ENCODE measurements around the gene KRTAP4-4.
"Not testable (repeated sequence)": the region's sequence is repeated elsewhere in the genome, so short reads cannot be mapped to it uniquely, and the experiment has no call there.

KRTAP4-4 gene

DNA sequence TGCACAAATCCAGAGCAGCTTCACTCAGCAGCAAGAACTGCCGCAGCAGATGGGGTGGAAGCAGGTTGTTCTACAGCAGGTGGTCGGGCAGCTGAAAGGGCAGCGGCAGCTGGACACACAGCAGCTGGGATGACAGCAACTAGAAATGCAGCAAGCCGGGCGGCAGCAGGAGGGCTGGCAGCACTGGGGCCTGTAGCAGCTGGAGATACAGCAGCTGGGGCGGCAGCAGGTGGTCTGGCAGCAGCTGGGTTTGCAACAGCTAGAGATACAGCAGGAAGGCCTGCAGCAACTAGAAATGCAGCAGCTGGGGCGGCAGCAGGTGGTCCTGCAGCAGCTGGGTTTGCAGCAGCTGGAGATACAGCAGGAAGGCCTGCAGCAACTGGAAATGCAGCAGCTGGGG is 7.0 kb upstream of the KRTAP4-4 start:
- Histone ChIP-seq H3K27me3 (ENCODE audit: insufficient read depth, poor library complexity, severe bottlenecking) (no peaks in the 10 kb centered on the region), H3K4me3 (replicated peaks; ENCODE audit: insufficient read depth, low read length) (no peak overlapping the region), H3K27ac (replicated peaks) (no peak overlapping the region)
- no peak for TF ChIP-seq SPI1 (IDR thresholded peaks at IDR 0.05; ENCODE audit: borderline replicate concordance, low read depth)
- TF ChIP-seq POLR2AphosphoS5 (IDR thresholded peaks at IDR 0.05; ENCODE audit: low read depth): no peak
- TF ChIP-seq, protein P1, sequence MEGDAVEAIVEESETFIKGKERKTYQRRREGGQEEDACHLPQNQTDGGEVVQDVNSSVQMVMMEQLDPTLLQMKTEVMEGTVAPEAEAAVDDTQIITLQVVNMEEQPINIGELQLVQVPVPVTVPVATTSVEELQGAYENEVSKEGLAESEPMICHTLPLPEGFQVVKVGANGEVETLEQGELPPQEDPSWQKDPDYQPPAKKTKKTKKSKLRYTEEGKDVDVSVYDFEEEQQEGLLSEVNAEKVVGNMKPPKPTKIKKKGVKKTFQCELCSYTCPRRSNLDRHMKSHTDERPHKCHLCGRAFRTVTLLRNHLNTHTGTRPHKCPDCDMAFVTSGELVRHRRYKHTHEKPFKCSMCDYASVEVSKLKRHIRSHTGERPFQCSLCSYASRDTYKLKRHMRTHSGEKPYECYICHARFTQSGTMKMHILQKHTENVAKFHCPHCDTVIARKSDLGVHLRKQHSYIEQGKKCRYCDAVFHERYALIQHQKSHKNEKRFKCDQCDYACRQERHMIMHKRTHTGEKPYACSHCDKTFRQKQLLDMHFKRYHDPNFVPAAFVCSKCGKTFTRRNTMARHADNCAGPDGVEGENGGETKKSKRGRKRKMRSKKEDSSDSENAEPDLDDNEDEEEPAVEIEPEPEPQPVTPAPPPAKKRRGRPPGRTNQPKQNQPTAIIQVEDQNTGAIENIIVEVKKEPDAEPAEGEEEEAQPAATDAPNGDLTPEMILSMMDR (IDR thresholded peaks at IDR 0.05; ENCODE audit: insufficient read depth, low read length): no peak
- TF ChIP-seq, protein P2, sequence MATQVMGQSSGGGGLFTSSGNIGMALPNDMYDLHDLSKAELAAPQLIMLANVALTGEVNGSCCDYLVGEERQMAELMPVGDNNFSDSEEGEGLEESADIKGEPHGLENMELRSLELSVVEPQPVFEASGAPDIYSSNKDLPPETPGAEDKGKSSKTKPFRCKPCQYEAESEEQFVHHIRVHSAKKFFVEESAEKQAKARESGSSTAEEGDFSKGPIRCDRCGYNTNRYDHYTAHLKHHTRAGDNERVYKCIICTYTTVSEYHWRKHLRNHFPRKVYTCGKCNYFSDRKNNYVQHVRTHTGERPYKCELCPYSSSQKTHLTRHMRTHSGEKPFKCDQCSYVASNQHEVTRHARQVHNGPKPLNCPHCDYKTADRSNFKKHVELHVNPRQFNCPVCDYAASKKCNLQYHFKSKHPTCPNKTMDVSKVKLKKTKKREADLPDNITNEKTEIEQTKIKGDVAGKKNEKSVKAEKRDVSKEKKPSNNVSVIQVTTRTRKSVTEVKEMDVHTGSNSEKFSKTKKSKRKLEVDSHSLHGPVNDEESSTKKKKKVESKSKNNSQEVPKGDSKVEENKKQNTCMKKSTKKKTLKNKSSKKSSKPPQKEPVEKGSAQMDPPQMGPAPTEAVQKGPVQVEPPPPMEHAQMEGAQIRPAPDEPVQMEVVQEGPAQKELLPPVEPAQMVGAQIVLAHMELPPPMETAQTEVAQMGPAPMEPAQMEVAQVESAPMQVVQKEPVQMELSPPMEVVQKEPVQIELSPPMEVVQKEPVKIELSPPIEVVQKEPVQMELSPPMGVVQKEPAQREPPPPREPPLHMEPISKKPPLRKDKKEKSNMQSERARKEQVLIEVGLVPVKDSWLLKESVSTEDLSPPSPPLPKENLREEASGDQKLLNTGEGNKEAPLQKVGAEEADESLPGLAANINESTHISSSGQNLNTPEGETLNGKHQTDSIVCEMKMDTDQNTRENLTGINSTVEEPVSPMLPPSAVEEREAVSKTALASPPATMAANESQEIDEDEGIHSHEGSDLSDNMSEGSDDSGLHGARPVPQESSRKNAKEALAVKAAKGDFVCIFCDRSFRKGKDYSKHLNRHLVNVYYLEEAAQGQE (IDR thresholded peaks at IDR 0.05; ENCODE audit: insufficient replicate concordance, low read depth): no peak
- no peak for DNase-seq (ENCODE audit: low read depth in 1 of 2, low spot score in 1 of 2)

DNA sequence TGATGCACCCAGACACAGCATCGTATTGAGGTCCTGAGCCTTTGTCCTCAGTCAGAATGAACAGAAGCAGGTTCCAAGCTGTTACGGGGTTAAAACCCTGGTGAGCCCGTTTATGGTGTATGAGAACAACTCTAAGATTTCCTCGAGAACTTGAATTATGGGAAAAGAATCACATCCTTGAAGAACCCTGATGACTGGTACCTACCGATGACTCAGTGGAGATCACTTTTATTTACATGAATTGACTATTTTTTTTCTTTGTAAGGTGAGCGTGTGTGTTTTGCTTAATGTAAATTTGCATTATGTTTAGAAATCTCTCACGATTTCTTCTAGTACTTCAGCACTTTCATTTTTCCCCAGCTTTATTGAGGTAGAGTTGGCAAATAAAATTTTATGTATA is 3.3 kb upstream of the KRTAP4-4 start:
- H3K27me3 ChIP-seq (ENCODE audit: insufficient read depth, poor library complexity, severe bottlenecking): no peaks in the 10 kb centered on the region
- H3K27ac ChIP-seq (replicated peaks): no peak overlapping the region
- H3K4me3 ChIP-seq (replicated peaks; ENCODE audit: insufficient read depth, low read length): no peak overlapping the region
- no peak for DNase-seq (ENCODE audit: low read depth in 1 of 2, low spot score in 1 of 2)
- TF ChIP-seq POLR2AphosphoS5 (IDR thresholded peaks at IDR 0.05; ENCODE audit: low read depth): no peak
- TF ChIP-seq GABPA (IDR thresholded peaks at IDR 0.05; ENCODE audit: low read depth): no peak
- no peak for TF ChIP-seq SPI1 (IDR thresholded peaks at IDR 0.05; ENCODE audit: borderline replicate concordance, low read depth)
- TF ChIP-seq, protein P2 (IDR thresholded peaks at IDR 0.05; ENCODE audit: insufficient replicate concordance, low read depth): no peak
- TF ChIP-seq, protein P1 (IDR thresholded peaks at IDR 0.05; ENCODE audit: insufficient read depth, low read length): no peak

DNA sequence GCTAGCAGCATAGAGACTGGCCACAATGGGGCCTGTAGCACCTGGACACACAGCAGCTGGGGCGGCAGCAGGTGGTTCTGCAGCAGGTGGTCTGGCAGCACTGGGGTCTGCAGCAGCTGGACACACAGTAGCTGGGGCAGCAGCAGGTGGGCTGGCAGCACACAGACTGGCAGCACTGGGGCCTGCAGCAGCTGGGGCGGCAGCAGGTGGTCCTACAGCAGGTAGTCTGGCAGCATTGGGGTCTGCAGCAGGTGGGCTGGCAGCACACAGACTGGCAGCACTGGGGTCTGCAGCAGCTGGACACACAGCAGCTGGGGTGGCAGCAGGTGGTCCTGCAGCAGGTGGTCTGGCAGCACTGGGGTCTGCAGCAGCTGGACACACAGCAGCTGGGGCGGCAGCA is 358 bp downstream of the KRTAP4-4 start:
- not testable (repeated sequence) for H3K4me3 ChIP-seq (replicated peaks; ENCODE audit: insufficient read depth, low read length); H3K27me3 ChIP-seq (ENCODE audit: insufficient read depth, poor library complexity, severe bottlenecking); H3K27ac ChIP-seq (replicated peaks); DNase-seq (ENCODE audit: low read depth in 1 of 2, low spot score in 1 of 2)

DNA sequence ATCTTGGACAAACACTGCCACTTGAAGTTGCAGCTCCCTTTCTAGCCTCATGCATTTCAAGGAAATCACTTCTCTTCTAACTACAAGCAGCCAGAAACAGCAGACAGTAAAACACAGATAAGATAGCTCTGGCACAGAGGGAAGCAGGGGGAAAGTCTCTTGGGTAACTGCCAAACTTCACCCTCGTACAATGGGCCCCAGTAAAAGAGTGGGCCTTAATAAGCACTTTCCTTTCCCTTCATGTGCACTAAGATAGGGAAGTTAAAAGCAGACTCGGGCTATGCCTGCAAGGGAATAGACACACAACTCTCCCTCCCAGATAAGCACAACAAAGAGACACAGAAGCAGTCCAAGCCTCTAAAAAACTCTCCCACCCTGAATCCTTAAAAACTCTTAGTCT is 6.7 kb downstream of the KRTAP4-4 start:
- H3K27me3 ChIP-seq (ENCODE audit: insufficient read depth, poor library complexity, severe bottlenecking): peaks cover 2% of the 10 kb centered on the region
- no peak overlapping the region for H3K4me3 ChIP-seq (replicated peaks; ENCODE audit: insufficient read depth, low read length)
- H3K27ac ChIP-seq (replicated peaks): no peak overlapping the region
- TF ChIP-seq POLR2AphosphoS5 (IDR thresholded peaks at IDR 0.05; ENCODE audit: low read depth): no peak
- no peak for TF ChIP-seq GABPA (IDR thresholded peaks at IDR 0.05; ENCODE audit: low read depth)
- TF ChIP-seq, protein P2 (IDR thresholded peaks at IDR 0.05; ENCODE audit: insufficient replicate concordance, low read depth): no peak
- no peak for TF ChIP-seq SPI1 (IDR thresholded peaks at IDR 0.05; ENCODE audit: borderline replicate concordance, low read depth)
- TF ChIP-seq, protein P1 (IDR thresholded peaks at IDR 0.05; ENCODE audit: insufficient read depth, low read length): no peak
- DNase-seq (ENCODE audit: low read depth in 1 of 2, low spot score in 1 of 2): no peak

Data from HL-60 (cell line).